ENCODE results near the gene NUP62.

DNA sequence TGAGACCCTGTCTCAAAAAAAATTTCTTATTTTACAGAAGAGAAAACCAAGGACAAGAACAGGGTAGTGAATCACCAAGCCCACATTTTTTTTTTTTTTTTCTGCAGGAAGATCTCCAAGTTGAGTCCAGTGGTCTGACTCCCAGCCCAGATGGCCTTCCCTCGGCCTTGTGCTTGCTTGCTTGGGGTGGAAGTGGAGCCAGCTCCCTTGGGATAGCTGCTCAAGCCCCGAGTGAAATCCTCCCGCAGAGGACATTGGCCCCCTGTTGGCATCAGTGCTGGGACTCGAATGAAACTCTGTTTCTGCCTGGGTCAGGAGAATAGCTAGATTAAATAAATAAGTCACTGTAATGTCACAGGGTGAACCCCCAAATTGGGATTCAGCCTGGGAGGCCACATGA lies 9.4 kb upstream of the NUP62 start:
- TF ChIP-seq POLR2A (IDR thresholded peaks at IDR 0.05; ENCODE audit: low read depth, low read length) (no peak), PAX5 (IDR thresholded peaks at IDR 0.05; ENCODE audit: insufficient read depth, low read length, severe bottlenecking) (no peak)
